CD14-positive monocyte (primary cell): ENCODE data around the gene SLIT2. TPM values are rescaled to one million over a fixed set of nuclear protein-coding genes. Genes with fewer than 3 reads are reported as not detected.

Source experiments
- DNase-seq, 3 donors: peaks; one replicate each; pipeline ENCODE4 v3.0.0-alpha.2; 2011 to 2022
- H2AFZ ChIP-seq: 2 replicates; pipeline ENCODE4 v1.6.0; 2012; ENCODE audit warnings: mild to moderate bottlenecking, low read depth, low read length, inconsistent platforms; ENCODE audit not compliant: insufficient read depth, poor library complexity, severe bottlenecking
- H3K27ac ChIP-seq, 2 donors: 1 replicate in 1 of 2; 2 replicates in 1 of 2; pipeline ENCODE4 v1.5.1; 2012 to 2013; ENCODE audit warnings: low read length in 2 of 2, control low read depth in 1 of 2, inconsistent platforms in 1 of 2, low read depth in 1 of 2, mild to moderate bottlenecking in 1 of 2
- H3K27me3 ChIP-seq, 2 donors: one replicate each; pipeline versions ENCODE4 v1.6.0 to v1.6.1; 2011 to 2013; ENCODE audit warnings: low read length in 2 of 2; ENCODE audit not compliant: control insufficient read depth in 2 of 2, insufficient read depth in 2 of 2
- H3K36me3 ChIP-seq, 2 donors: replicated peaks in 1 of 2; 1 replicate in 1 of 2; 2 replicates in 1 of 2; pipeline versions ENCODE4 v1.5.1 to v1.6.1; 2012 to 2013; ENCODE audit warnings: low read length in 2 of 2, control low read depth in 1 of 2, inconsistent platforms in 1 of 2, mild to moderate bottlenecking in 1 of 2; ENCODE audit not compliant: insufficient read depth in 2 of 2, control insufficient read depth in 1 of 2
- H3K4me1 ChIP-seq, 2 donors: 1 replicate in 1 of 2; 2 replicates in 1 of 2; pipeline versions ENCODE4 v1.5.1 to v1.6.1; 2012 to 2013; ENCODE audit warnings: low read length in 2 of 2, control low read depth in 1 of 2, inconsistent platforms in 1 of 2, mild to moderate bottlenecking in 1 of 2, moderate library complexity in 1 of 2; ENCODE audit not compliant: insufficient read depth in 2 of 2, control insufficient read depth in 1 of 2
- H3K4me2 ChIP-seq: replicated peaks from 2 replicates; pipeline ENCODE3; 2012; ENCODE audit warnings: low read length, moderate library complexity, mild to moderate bottlenecking; ENCODE audit not compliant: poor library complexity, severe bottlenecking; ENCODE audit errors: extremely low read depth
- H3K4me3 ChIP-seq, 3 experiments: fragments of 200-600 bp in 1 of 3; sonication (generic) in 1 of 3; replicated peaks in 1 of 3; 1 replicate in 2 of 3; 2 replicates in 1 of 3; pipeline ENCODE4 v1.5.1; 2011 to 2013; ENCODE audit warnings: low read length in 3 of 3, mild to moderate bottlenecking in 3 of 3, control low read depth in 2 of 3, low read depth in 2 of 3, inconsistent platforms in 1 of 3, moderate library complexity in 1 of 3
- H3K79me2 ChIP-seq: 2 replicates; pipeline ENCODE4 v1.6.0; 2012; ENCODE audit warnings: mild to moderate bottlenecking, control low read depth, inconsistent platforms, low read length, moderate library complexity; ENCODE audit not compliant: insufficient read depth
- H3K9ac ChIP-seq: 2 replicates; pipeline ENCODE4 v1.6.0; 2017; ENCODE audit warnings: low read length, mild to moderate bottlenecking; ENCODE audit not compliant: insufficient read depth, poor library complexity, severe bottlenecking
- H3K9me3 ChIP-seq, 2 donors: replicated peaks in 1 of 2; 1 replicate in 1 of 2; 2 replicates in 1 of 2; pipeline versions ENCODE4 v1.5.1 to v1.6.1; 2012 to 2013; ENCODE audit warnings: low read length in 2 of 2, control low read depth in 1 of 2; ENCODE audit not compliant: control insufficient read depth in 1 of 2, insufficient read depth in 1 of 2
- H4K20me1 ChIP-seq: 2 replicates; pipeline ENCODE4 v1.6.0; 2012; ENCODE audit warnings: mild to moderate bottlenecking, low read length, control low read depth, moderate library complexity; ENCODE audit not compliant: insufficient read depth
- H3K27ac Mint-ChIP-seq, 7 donors: one replicate each; pipeline ENCODE4 v1.8.0; 2020; ENCODE audit warnings: mild to moderate bottlenecking in 7 of 7, mixed read lengths in 7 of 7, moderate library complexity in 6 of 7, inconsistent platforms in 2 of 7
- H3K27me3 Mint-ChIP-seq, 3 donors: one replicate each; pipeline ENCODE4 v1.8.0; 2021 to 2022; ENCODE audit warnings: low read depth in 3 of 3, mild to moderate bottlenecking in 3 of 3, mixed read lengths in 3 of 3, moderate library complexity in 3 of 3, inconsistent platforms in 1 of 3
- H3K36me3 Mint-ChIP-seq, 2 donors: one replicate each; pipeline ENCODE4 v1.8.0; 2020; ENCODE audit warnings: mixed read lengths in 2 of 2, inconsistent platforms in 1 of 2, mild to moderate bottlenecking in 1 of 2
- H3K4me1 Mint-ChIP-seq: one replicate; pipeline ENCODE4 v1.8.0; 2020; ENCODE audit warnings: mild to moderate bottlenecking, mixed read lengths
- H3K4me3 Mint-ChIP-seq, 2 donors: one replicate each; pipeline ENCODE4 v1.8.0; 2020; ENCODE audit warnings: mild to moderate bottlenecking in 2 of 2, mixed read lengths in 2 of 2, moderate library complexity in 1 of 2
- H3K9me3 Mint-ChIP-seq, 7 donors: one replicate each; pipeline ENCODE4 v1.8.0; 2020 to 2022; ENCODE audit warnings: mixed read lengths in 7 of 7, mild to moderate bottlenecking in 6 of 7, moderate library complexity in 6 of 7, inconsistent platforms in 2 of 7
- CTCF ChIP-seq: fragments of 200-600 bp; IDR thresholded peaks from one replicate; pipeline ENCODE4 v1.8.0; 2022; ENCODE audit warnings: antibody characterized with exemption, mild to moderate bottlenecking
- WGBS: methylation state at CpG from one replicate; pipeline ENCODE4 v1.1.5; 2013; ENCODE audit warnings: missing lambda C conversion rate; ENCODE audit not compliant: insufficient coverage; 5-methylcytosine and 5-hydroxymethylcytosine counted together
- intact Hi-C, 2 donors: fragments of 100-400 bp; cut with micrococcal nuclease; formaldehyde crosslinking; loops; one replicate each; pipeline versions ENCODE4 v1.15.0 to v1.15.1; 2023
- polyA minus RNA-seq: library from RNA; depleted of rRNA, polyadenylated mRNA; stranded (reverse); fragments of >200 nt; gene quantifications from 2 replicates; pipeline ENCODE4 v1.2.3, GENCODE V29; 2012
- polyA plus RNA-seq, 3 donors: library from polyadenylated mRNA; depleted of rRNA in 1 of 3; unstranded in 2 of 3; stranded (reverse) in 1 of 3; fragments of 300-500 nt in 2 of 3; fragments of >200 nt in 1 of 3; fragmentation: Illumina TruSeq in 2 of 3; gene quantifications; 1 replicate in 2 of 3; 2 replicates in 1 of 3; pipeline ENCODE4 v1.2.3, GENCODE V29; 2012 to 2021
- total RNA-seq, 12 experiments: library from RNA in 1 of 12; stranded (reverse) in 1 of 12; fragments of 120-200 nt in 1 of 12; gene quantifications; one replicate each; pipeline ENCODE4 v1.2.4 and lab custom pipeline; 2013 to 2026; ENCODE audit warnings: mixed read lengths in 6 of 12, inconsistent platforms in 1 of 12

SLIT2 gene
- 0.12 TPM for total RNA-seq (2013)
- polyA plus RNA-seq (under 1 TPM in 1 of 3 donors, not detected in 2; 0.08 TPM), polyA minus RNA-seq (0.24 and 0.28 TPM in 2 replicates), total RNA-seq (lab: John Stamatoyannopoulos, UW) (0 to 5.8 (median 0.41) reads per million in 11 experiments)

GRCh38 chr4:20251796-20252655 is at the start of gene SLIT2:
Gene SLIT2, plus strand, starts transcription at chr4:20251905. Its CDS starts 1,911 bp downstream, at chr4:20253816.
- Histone ChIP-seq H3K9me3 (peaks cover 0 to 33% of the 10 kb centered on the region in 2 donors), H3K27ac (no peak within 1 kb of the TSS), H2AFZ (no peak within 1 kb of the TSS), H4K20me1 (no peaks in the 10 kb centered on the region), H3K4me2 (peak within 1 kb of the TSS; percentile 60), H3K4me1 (no peaks in the 10 kb centered on the region), H3K79me2 (no peaks in the 10 kb centered on the region), H3K36me3 (no peaks in the 10 kb centered on the region), H3K27me3 (peaks cover 30 to 78% of the 10 kb centered on the region in 2 donors), H3K4me3 (peak within 1 kb of the TSS in 1 of 3 experiments; percentile 43), H3K9ac (no peak within 1 kb of the TSS)
- TF ChIP-seq CTCF, result no peak
- Mint-ChIP-seq H3K27ac (peak within 1 kb of the TSS in 1 of 7 donors; percentile 54), H3K4me1 (peaks cover 5% of the 10 kb centered on the region), H3K4me3 (peak within 1 kb of the TSS in 1 of 2 donors; percentile 88), H3K27me3 (peaks cover 56 to 72% (median 58%) of the 10 kb centered on the region in 3 donors), H3K9me3 (peaks cover 0 to 18% (median 8%) of the 10 kb centered on the region in 7 donors), H3K36me3 (no peaks in the 10 kb centered on the region)
- under 1% methylated on average over 70 of the region's 85 CpGs for WGBS
- no peak for DNase-seq
- intact Hi-C loops, result no loop called here

- H3K27ac Mint-ChIP-seq, result no peak overlapping the region
These were observed 48.2 kb upstream of the SLIT2 start for GRCh38 chr4:20203508-20203907.

More at GRCh38 chr4:20203508-20203907, 48.2 kb upstream of the SLIT2 start:
- no peak overlapping the region for H3K9ac ChIP-seq
- peaks cover 0 to 3% of the 10 kb centered on the region in 2 donors for H3K9me3 ChIP-seq
- no peak for DNase-seq
- no peaks in the 10 kb centered on the region for H3K4me1 ChIP-seq
- H3K4me2 ChIP-seq, result no peak overlapping the region
- Mint-ChIP-seq H3K27me3 (peaks cover 0 to 3% (median 1%) of the 10 kb centered on the region in 3 donors), H3K9me3 (peaks cover 0 to 5% (median 0%) of the 10 kb centered on the region in 7 donors), H3K36me3 (no peaks in the 10 kb centered on the region), H3K4me1 (no peaks in the 10 kb centered on the region), H3K4me3 (no peak overlapping the region)
- no peak overlapping the region for H3K4me3 ChIP-seq
- H3K36me3 ChIP-seq, result no peaks in the 10 kb centered on the region
- no peak overlapping the region for H3K27ac ChIP-seq
- no peaks in the 10 kb centered on the region for H3K27me3 ChIP-seq
- intact Hi-C loops, result no loop called here
- H4K20me1 ChIP-seq, result no peaks in the 10 kb centered on the region
- no peak overlapping the region for H2AFZ ChIP-seq
- H3K79me2 ChIP-seq, result no peaks in the 10 kb centered on the region
- TF ChIP-seq CTCF, result no peak
